Suprapubic skin (tissue), 3 donors: ENCODE measurements around the gene SNAPIN.
A peak's percentile ranks its signal among the peaks of the same experiment; 100 is the strongest.

Experiments
- POLR2A ChIP-seq, 2 donors: fragments of 450-650 bp; IDR thresholded peaks; one replicate each; pipeline ENCODE4 v1.6.1; 2017; ENCODE audit warnings: antibody characterized with exemption in 2 of 2, mild to moderate bottlenecking in 2 of 2, moderate library complexity in 2 of 2
- TF ChIP-seq, protein P1 (sequence below), 2 donors: fragments of 200-600 bp in 1 of 2; fragments of 450-650 bp in 1 of 2; sonication (generic) in 1 of 2; IDR thresholded peaks; one replicate each; pipeline ENCODE4 v1.5.1; 2016 to 2019; ENCODE audit warnings: antibody characterized with exemption in 2 of 2, mild to moderate bottlenecking in 1 of 2, moderate library complexity in 1 of 2

GRCh38 chr1:153658400-153659174 lies at the start of gene SNAPIN:
- TF ChIP-seq, protein P1, sequence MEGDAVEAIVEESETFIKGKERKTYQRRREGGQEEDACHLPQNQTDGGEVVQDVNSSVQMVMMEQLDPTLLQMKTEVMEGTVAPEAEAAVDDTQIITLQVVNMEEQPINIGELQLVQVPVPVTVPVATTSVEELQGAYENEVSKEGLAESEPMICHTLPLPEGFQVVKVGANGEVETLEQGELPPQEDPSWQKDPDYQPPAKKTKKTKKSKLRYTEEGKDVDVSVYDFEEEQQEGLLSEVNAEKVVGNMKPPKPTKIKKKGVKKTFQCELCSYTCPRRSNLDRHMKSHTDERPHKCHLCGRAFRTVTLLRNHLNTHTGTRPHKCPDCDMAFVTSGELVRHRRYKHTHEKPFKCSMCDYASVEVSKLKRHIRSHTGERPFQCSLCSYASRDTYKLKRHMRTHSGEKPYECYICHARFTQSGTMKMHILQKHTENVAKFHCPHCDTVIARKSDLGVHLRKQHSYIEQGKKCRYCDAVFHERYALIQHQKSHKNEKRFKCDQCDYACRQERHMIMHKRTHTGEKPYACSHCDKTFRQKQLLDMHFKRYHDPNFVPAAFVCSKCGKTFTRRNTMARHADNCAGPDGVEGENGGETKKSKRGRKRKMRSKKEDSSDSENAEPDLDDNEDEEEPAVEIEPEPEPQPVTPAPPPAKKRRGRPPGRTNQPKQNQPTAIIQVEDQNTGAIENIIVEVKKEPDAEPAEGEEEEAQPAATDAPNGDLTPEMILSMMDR (IDR thresholded peaks at IDR 0.05), result peak in 1 of 2 donors; percentile 14
- TF ChIP-seq POLR2A (IDR thresholded peaks at IDR 0.05), result peak in 1 of 2 donors; percentile 60
